Measurements from ENCODE around the gene GFER.

GFER gene

DNA sequence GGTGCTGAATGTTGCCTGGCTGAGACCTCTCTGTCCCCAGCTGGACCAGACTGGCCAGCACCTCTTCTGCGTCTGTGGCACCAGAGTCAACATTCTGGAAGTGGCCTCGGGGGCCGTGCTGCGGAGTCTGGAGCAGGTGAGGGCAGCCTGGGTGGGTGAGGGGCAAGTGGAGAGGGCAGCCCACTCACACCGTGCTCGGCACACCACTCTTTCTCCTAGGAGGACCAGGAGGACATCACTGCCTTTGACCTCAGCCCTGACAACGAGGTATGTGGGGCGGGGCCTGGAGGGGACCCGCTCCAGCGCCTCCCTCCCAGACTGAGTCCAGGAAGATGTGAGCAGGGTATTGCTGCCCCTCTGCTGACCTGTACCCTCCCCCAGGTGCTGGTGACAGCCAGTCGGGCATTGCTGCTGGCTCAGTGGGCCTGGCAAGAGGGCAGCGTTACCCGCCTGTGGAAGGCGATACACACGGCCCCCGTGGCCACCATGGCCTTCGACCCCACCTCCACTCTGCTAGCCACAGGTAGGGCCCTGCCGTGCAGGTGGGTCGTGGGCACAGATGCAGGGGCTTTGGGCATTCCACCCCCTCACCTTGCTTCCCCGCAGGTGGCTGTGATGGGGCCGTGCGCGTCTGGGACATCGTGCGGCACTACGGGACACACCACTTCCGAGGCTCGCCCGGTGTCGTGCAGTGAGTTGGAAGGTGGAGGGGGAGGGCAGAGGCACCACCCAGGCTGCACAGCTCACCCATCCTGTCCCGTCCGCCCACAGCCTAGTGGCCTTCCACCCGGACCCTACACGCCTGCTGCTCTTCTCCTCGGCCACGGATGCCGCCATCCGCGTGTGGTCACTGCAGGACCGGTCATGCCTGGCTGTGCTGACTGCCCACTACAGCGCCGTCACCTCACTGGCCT is 9.6 kb upstream of the GFER start:
- no peak for DNase-seq

- DNase-seq: no peak
Observed at GRCh38 chr16:1975432-1976215, 8.4 kb upstream of the GFER start.

GRCh38 chr16:1976216-1976520 is 7.8 kb upstream of the GFER start:
- no peak for DNase-seq

DNA sequence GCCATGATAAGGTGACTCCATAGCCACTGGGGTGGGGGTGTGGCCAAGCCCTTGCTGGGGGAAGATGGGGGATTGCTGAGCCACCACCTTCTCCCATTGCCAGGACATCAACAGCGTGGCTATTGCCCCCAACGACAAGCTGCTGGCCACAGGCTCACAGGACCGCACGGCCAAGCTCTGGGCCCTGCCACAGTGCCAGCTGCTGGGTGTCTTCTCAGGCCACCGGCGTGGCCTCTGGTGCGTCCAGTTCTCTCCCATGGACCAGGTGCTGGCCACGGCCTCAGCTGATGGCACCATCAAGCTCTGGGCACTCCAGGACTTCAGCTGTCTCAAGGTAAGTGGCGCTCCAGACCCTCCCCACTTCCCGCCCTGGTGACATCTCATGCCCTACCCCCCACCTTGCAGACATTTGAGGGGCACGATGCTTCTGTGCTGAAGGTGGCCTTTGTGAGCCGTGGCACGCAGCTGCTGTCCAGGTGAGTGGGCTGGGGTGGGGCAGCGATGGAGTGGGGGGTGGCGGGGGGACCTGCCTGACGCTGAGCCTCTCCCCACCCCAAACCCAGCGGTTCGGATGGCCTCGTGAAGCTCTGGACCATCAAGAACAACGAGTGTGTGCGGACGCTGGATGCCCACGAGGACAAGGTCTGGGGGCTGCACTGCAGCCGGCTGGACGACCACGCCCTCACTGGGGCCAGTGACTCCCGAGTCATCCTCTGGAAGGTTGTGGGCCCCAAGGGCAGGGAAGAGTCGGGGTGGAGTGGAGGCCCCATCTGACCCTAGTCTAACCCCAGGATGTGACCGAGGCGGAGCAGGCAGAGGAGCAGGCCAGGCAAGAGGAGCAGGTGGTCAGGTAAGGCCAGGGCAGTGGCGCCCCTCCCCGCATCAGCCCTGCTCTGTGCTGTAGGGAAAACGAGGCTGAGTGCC is 6.8 kb upstream of the GFER start:
- no peak for DNase-seq

DNA sequence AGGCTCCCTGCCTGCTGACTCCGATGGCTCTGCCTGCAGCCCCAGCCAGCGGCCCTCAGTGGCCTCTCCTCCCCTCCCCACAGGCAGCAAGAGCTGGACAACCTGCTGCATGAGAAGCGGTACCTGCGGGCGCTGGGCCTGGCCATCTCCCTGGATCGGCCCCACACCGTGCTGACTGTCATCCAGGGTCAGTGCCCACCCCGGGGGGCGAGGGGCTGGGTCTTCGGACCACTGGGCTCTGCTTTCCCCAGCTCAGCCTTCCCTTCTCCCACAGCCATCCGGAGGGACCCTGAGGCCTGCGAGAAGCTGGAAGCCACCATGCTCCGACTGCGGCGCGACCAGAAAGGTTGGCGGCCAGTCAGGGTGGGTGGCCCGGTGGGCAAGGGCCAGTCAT is 6.1 kb upstream of the GFER start:
- no peak for DNase-seq

- no peak for DNase-seq
Observed at GRCh38 chr16:1978476-1979120, 5.4 kb upstream of the GFER start.

GRCh38 chr16:1979271-1980029 is 4.5 kb upstream of the GFER start:
- no peak for DNase-seq

DNA sequence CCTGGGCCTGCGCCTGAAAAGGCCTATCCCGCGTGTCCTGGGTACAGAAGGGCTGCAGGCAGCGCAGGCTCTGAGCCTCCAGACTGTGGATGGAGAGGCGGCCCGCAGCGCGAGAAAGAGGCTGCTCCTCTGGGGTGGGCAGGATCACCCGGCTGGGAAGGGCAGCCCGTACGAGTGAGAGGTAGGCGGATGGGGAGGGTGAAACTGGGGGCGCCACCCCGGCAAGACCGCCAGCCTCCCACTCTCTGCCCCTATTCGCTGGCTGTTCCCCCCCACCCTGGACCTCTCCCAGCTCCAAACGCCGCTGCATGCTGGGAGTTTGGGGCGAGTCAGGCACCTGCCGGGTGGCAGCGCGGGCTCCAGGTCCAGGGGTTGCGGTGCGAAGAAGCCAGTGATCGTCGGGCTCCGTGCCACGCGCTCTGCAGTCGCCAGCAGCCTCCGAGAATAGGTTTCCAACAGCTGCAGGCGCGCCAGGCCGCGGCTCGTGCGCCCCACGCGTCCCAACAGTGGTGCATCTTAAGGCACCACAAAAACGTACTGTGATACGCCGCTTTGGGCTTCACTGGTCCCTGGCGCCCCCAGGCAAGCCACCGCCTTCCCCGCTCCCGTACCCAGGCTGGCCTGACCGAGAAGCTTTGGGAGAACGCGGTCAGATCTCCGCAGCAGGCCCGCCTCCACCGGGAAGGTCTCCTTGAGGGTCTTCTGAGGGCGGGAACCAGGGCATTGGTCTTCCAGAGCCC is 3.8 kb upstream of the GFER start:
- no peak for DNase-seq

GRCh38 chr16:1980770-1981087 is 3.3 kb upstream of the GFER start:
- DNase-seq: no peak

DNA sequence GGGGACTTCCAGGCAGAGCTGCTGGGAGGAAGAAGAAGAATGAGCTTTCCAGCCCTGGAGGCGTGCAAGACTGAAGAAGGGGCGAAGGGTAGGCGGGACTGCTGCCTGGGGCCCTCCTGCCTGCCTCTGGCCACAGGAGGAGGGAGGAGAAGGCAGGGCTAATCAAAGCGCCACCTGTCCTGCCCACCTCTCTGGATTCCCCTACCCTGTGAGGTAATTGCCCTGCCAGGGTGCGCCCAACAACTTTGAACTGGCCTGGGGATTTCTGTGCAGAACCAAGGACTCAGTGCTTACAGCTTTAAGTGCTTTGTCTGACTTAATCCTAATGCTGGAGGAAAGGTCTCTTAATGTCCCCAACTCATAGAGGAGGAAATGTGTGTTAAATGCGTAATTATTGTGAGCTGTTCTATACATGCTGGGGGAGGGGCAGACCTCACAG is 2.6 kb upstream of the GFER start, which contains the start of gene NOXO1:
NOXO1 (minus strand) TSS at position 72 of the 439 bp plus-strand sequence. CDS start 290 bp downstream, outside the sequence.
- no peak for DNase-seq

DNA sequence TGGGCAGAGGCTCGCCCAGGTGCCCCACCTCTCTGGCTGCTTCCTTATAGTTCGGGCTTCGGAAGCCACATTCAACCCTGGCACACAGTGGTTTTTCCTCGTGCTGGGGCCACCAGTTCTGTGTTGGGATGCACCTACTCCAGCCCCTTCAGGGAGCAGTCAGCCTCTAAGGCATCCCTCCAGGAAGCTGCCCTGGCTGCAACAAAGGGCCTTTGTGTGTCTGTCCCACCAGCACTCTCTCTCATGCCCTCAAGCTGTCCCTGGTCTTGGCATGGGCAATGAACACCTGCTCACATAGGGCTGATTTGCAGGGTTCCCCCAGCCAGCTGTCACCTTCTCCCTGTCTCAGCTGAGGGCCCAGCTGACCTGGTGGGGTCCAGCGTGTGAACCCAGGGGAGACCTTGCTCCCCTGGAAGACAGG is 2.0 kb upstream of the GFER start:
- no peak for DNase-seq

GRCh38 chr16:1982991-1983543 is 926 bp upstream of the GFER start:
- DNase-seq: no peak

- no peak for DNase-seq
Observed at GRCh38 chr16:1984347-1985225, 593 bp downstream of the GFER start.

DNA sequence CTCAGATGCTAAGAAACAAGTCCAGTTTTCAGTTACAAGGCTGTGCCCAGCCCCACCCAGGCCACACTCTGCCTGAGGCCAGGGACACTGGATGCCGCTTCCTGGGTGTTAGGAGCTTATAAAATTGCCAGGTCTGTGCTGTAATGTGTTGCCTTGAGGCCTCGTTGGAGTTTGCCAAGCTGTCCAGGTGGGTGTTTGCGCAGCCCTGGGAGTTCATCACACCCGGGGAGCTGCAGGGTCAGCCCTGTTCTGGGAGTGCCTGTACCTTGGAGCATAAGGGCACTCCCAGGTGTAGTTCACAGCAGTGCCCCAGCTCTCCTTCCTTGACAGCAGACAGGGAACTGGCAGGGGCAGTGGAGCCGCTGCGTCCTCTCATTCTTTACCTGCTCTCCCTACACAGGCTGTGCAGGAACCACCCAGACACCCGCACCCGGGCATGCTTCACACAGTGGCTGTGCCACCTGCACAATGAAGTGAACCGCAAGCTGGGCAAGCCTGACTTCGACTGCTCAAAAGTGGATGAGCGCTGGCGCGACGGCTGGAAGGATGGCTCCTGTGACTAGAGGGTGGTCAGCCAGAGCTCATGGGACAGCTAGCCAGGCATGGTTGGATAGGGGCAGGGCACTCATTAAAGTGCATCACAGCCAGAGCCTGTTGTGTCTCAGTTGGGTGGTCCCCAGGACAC is 1.6 kb downstream of the GFER start:
- DNase-seq: no peak

DNA sequence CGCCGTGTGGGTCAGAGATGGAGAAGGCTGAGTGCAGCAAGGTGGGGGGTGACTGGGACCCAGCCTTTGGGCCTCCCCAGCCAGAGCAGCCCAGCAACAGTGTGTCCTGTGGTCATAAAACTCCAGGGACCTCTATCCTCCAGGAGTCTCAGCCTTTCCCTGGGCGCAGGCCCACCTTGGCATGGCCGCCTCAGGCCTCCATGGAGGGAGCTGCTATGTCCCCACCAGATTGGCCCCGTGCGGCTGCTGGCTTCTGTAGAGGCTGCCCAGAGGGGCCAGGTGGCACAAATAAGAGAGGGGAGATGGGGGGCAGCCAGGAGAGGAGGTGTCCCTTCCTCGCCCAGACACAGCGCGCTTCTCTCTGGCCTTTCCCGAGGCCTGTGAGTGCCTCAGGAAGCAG is 3.2 kb downstream of the GFER start:
- DNase-seq: no peak

- DNase-seq: no peak
Observed at GRCh38 chr16:1989209-1990100, 5.5 kb downstream of the GFER start, which contains the start of gene SYNGR3. TSS of gene SYNGR3 (plus strand) at chr16:1989970. CDS start at chr16:1990103, 133 bp downstream.

GRCh38 chr16:1990101-1990350 is 6.0 kb downstream of the GFER start:
- DNase-seq: no peak

All from fibroblast of skin of scalp (primary cell).